Measurements from ENCODE around the gene PPP5C. TPM values are rescaled to one million over a fixed set of nuclear protein-coding genes. Genes with fewer than 3 reads are reported as not detected.
A peak's percentile ranks its signal among the peaks of the same experiment; 100 is the strongest.
"Not testable (repeated sequence)": the region's sequence is repeated elsewhere in the genome, so short reads cannot be mapped to it uniquely, and the experiment has no call there.

PPP5C gene
- total RNA-seq, 1 donor from 2014 or later = 91.3 TPM

DNA sequence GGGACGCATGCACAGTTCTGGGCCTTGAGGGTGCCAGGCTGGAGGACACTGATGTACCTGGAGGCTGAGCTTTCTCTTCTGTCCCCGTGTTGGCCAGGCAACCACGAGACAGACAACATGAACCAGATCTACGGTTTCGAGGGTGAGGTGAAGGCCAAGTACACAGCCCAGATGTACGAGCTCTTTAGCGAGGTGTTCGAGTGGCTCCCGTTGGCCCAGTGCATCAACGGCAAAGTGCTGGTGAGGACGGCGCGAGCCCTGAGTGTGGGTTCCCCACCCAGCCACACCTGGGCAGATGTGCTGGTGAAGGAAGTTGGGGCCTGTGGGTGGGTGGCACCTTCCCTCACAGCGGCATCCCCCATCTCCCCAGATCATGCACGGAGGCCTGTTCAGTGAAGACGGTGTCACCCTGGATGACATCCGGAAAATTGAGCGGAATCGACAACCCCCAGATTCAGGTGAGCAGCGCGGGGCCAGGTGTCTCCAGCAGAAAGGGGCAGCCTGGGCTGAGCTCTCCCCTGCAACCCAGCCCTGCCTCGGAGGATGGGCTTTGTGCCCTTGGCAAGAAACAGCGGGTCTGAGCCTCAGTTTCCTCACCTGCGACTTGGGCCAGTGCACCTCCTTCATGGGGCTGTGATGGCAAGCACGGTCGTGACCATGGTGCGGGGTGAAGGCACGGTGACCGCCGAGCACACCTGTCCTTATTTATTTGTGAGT lies 40.3 kb downstream of the PPP5C start:
- DNase-seq (ENCODE audit: low spot score) = no peak

DNA sequence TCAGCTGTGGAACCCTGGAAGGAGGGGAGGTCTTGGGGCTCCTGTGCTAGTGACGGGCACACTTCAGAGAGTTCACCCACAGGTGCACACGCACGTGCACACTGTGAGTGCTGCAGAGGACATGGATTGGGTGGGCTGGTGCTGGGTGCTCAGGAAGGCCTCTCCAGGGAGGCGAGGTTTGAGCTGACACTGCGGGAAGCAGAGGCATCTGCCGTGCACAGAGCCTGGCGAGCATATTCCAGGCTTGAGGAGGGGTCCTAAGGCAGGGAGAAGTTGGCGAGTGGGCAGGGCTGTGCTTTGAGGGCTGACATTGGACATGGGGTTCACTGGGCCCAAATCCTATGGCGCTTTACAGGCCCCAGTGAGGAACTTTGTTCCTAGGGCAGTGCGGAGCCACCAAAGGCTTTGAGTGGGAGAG lies 40.8 kb downstream of the PPP5C start:
- DNase-seq (ENCODE audit: low spot score) = no peak

DNA sequence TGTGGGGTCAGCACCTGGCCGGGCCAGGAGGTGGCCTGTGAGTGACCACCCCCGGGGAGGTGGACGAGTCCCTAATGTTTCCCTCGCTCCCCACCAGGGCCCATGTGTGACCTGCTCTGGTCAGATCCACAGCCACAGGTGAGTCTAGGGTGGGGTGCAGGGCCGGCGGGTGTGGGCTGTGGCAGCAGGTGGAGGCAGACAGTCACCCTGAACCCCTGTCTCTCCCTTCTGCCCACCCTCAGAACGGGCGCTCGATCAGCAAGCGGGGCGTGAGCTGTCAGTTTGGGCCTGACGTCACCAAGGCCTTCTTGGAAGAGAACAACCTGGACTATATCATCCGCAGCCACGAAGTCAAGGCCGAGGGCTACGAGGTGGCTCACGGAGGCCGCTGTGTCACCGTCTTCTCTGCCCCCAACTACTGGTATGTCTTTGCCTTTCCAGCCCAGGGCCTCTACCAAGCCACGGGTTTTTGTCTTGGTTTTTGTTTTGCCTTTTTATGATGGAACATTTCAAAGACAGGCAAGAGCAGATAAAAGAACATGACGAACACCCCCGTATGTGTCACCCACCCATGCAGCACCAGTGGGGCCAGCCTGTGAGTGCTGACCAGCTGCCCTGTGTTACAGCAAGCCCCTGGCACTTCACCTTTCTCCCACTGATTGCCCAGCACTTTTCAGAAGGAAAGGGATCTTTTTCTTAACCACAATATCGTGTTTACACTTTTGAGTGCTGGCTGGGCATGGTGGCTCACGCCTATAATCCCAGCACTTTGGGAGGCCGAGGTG lies 41.6 kb downstream of the PPP5C start:
- no peak for DNase-seq (ENCODE audit: low spot score)

DNA sequence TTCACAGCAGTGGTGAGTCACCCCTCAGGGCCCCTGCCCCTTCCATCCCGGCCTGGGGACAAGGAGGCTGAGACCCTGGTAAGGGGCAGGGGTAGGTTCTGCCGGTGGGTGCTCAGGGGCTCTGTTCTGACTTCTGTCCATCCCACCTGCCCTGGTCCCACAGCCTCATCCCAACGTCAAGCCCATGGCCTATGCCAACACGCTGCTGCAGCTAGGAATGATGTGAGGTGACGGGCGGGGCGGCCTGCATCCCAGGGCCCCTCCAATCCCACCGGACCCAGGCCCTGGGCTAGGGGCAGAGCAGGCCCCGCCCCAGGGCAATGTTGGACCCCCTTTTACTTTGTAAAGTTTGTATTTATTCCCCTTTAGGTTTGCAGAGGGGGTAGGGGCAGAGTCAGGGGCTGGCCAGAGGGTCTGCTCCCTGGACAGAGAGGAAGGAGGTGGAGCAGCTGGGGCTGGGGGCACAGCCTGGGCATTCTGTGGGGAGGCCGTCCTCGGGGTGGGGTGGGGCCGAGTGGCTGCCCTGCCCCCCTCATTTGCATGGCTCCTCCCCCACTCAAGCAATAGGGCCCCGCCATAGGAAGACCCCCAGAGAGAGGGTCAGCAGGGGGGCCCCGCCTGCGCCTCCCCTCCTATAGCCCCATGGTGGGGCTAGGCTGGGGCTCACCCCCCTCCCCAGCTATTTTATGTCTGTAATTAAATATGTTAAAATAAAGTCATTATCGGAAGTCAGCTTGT lies 43.4 kb downstream of the PPP5C start:
- DNase-seq (ENCODE audit: low spot score) = no peak

DNA sequence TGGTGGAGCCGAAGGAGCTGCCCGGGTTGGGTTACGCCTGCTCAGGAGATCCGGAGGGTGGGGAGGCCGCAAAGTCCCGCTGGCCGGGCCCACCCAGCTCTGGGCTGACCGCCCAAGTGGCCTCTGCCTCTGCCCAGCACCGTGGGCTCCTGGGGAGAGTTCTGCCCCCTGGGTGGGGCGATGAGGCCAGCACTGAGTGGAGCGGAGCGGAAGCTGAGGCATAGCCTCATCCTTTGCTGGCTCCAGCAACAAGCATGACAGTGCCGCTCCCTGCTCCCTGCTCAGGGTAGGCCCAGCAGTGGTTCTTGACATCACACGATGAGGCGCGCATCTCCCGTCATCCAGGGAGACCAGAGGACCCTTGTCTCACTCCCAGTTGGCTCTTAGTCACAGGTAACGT lies 44.0 kb downstream of the PPP5C start:
- no peak for DNase-seq (ENCODE audit: low spot score)

DNA sequence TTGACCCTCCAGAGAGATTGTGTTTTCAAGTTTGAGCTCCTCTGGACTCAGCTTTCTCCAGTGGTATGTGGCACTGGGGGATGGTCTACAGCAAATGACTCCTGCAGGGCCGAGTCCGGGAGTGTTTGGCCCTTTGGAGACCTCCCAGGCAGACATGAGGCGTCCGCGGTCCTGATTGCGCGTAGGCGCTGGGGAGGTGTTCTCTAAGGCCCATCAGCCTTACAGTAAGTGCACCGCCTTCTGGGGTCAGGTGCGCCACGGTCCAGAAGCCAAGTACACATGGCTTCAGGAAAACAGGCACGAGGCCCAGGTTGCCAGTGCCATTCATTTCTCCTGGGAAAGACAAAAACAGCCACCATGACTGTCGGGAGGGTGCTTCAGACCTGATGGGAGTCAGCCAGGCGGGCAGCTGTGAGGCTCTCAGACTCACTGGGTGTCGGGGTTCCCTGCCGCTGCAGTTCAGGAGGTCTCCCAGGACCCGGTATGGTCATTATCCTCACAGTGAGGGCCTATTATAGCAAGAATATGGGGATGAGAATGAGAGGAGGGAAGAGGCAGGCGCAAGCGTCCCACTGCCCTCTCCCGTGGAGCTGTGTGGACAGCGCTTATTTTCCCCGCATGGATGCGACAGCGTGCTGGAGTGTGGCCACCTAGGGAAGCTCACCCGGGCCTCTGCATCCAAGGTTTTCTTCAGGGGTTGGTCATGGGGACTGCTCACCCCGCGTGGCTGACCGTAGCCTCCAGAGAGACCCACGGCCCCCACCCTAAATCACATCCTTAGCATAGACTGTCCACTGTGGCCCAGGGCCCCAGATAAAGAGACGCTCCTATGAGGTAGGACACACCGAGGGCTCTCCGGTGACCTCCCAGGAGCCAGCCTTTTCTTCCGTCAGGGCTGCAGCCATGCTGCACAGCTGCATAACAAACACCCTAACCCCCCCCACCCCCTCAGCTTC lies 44.7 kb downstream of the PPP5C start:
- no peak for DNase-seq (ENCODE audit: low spot score)

DNA sequence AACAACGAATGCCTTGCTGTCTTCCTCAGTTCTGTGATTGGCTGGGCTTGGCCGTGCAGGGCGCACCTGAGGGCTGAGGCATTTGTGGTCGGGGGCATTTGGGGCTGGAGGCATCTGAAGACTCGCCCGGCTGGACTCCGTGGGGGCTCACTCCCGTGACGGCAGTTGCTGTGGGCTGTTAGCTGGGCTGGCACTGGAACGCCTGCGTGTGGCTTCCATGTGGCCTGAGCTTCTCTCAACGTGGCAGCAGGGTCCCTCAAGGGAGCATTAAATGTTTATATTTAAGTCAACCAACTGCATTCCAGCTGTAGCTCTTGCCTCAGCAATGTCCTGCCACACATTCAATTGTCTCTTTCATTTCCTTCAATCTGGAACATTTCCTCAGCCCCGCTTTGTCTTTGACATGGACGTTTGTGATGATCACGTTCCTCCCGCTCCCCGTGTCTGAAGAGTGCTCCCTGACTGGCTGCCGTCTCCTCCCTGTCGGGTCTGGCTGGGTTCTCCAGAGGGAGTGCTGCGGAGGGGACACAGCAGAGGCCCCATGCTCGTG lies 45.4 kb downstream of the PPP5C start:
- no peak for DNase-seq (ENCODE audit: low spot score)

DNA sequence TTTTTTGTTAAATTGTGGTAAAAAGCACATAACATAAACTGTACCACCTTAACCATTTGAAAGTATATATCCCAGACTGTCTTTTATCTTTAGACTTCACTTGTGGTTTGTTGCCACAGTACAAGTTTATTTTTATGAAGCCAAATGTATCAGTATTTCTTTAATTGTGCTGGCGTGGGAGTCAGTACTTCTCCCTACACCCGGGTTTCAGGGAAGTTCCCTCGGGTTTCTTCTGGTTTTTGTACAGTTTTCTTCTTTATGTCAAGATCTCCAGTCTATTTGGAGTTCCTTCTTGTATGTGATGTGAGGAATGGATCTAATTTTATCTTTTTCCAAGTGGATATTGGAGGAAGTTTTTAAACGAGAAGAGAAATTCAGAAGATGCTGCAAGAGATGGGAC lies 46.0 kb downstream of the PPP5C start:
- DNase-seq (ENCODE audit: low spot score) = no peak

DNA sequence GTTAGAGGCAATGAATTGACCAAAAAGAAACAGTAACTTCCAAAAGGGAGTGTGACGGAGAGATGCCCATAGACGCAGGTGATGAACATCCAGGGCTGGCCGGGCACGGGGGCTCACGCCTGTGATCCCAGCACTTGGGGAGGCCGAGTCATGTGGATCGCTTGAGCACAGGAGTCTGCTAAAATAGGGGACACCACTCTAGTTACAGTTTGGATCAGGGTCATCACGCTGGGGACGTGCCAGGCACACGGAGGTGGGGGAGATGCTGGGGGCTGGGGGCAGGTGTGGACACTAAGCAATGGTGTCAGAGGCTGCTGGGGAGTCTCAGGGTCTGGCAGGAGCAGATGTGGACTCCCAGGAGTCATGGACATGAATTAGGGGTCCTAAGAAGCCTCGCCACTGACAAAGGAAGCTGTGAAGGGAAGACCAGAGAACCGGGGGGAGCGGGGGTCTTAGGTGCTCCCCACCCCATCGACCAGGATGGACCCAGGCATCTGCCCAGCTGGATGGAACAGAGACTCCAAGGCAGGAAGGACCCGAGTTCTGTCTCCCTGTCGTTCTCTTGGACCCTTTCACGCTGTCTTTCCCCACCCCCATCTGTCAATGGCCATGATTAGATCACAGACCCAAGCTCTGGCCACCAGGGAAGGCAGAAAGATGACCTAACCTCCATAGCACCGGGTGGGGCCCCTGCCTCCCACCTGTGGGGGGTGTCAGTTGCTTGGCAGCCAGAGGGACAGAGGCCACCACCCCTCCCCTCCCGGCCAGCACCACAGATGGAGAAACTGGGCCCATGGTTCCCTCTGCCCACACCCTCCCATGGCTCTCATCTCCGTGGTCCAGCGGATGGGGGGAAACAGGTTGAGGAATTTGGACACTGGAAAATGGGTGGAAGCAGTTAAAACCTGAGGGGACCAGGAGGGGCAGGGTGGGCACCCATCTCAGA lies 46.8 kb downstream of the PPP5C start:
- DNase-seq (ENCODE audit: low spot score) = no peak

DNA sequence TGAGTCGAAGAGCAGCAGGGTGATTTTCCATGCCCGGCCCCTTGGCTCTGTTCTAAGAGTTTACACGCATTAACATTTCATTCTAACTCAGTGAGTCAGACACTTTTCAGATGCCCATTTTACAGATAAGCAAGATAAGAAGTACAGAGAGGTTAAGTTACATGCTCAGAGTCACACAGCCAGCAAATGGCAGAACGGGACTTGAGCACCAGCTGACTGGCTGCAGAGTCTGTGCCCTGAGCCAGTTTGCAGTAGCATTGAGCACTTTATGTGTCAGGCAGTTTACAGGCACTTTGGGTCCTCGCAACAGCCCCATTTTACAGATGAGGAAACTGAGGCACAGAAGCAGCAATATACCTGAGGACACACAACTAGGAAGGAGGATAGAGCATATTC lies 47.5 kb downstream of the PPP5C start:
- DNase-seq (ENCODE audit: low spot score) = no peak

DNA sequence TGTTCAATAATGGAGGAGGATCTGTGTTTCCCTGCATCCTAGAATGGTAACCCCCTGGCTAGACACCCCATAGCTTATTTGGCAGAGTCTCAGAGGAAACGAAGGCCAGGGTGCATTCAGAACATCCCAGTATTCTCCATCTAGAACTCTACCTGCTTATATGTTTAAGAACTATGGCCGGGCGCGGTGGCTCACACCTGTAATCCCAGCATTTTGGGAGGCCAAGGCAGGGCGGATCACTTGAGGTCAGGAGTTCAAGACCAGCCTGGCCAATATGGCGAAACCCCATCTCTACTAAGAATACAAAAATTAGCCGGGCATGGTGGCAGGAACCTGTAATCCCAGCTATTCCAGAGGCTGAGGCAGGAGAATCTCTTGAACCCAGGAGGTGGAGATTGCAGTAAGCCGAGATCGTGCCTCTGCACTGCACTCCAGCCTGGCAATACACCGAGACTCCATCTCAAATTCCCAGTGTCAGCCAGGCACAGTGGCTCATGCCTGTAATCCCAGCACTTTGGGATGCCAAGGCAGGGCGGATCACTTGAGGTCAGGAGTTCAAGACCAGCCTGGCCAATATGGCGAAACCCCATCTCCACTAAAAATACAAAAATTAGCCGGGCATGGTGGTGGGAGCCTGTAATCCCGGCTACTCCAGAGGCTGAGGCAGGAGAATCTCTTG lies 51.1 kb downstream of the PPP5C start:
- not testable (repeated sequence) for DNase-seq (ENCODE audit: low spot score)

DNA sequence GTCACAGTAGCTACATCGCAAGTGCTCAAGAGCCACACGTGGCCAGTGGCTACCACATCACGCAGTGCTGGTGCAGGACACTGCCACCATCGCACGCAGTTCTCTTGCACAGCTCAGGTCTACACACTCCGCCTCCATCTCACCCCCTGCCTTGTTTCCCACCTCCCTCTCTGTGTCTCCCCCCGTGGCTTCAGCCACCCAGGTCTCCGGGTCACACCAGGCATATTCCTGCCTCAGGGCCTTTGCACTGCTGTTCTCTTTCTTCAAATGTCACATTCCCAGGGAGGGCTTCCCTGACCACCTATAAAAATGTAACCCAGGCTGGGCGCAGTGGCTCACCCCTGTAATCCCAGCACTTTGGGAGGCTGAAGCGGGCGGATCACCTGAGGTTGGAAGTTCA lies 55.8 kb downstream of the PPP5C start:
- no peak for DNase-seq (ENCODE audit: low spot score)

DNA sequence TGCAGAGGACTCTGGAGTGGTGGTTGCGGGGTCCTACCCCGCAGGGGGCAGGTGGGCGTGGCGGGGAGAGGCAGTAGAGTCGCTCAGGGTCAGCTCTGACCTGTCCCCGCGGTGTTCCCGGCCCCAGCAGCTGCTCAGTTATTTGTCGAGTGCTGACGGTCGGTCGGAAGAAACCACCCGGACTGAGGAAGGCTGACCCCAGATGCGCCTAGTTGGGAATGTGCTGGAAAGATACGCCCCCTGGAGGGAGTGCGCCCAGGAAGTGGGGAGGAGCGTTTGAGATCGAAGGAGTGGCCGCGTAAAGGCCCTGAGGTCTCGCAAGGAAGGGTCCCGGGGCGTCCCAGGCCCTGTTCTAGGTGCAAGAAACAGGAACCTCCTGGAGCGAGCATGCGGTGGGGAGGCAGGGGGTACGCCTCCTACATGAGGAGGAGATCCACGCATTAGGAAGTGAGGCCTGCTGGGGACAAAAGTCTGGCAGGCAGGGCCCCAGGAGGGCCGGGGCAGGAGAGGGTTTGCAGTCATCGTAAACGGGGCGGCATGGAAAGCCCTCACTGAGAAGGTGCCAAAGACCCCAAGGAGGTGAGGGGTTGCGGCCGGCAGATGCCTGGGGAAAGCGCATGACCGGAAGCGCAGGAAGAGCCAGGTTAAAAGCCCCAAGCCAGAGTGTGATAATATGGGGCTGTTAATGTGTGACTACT lies 57.3 kb downstream of the PPP5C start:
- DNase-seq (ENCODE audit: low spot score) = no peak

DNA sequence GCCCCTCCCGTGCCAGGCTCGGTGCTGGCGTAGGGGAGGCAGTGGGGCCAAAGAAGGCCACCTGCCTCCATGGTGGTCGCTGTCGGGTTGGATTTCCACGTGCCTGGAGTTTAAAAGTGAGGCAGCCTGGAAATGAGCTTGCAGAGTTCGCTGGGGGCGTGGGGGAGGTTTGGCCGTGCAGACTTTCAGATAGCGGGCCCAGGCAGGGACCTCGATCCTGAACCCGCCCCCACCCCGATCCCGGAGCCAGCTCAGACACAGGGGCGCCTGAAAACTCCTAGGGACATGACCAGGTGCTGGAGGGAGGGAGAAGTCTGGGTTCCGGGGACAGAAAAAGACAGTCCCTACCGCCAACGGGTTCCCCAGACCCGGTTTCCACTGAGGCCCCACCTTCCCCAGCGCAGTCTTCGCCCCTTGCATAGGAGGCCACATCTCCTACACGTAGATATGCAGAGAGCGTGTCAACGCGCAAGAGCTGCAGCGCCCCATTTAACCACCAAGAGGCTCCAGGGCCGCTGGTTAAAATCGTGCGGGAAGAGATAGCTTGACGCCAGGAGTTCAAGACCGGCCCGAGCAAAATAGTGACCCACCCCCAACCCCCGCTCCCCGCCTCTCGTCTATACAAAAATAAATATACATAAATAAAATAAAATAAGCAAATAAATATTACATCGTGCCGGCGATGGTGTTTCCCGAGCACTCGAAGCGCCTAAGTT lies 58.0 kb downstream of the PPP5C start:
- DNase-seq (ENCODE audit: low spot score) = no peak

DNA sequence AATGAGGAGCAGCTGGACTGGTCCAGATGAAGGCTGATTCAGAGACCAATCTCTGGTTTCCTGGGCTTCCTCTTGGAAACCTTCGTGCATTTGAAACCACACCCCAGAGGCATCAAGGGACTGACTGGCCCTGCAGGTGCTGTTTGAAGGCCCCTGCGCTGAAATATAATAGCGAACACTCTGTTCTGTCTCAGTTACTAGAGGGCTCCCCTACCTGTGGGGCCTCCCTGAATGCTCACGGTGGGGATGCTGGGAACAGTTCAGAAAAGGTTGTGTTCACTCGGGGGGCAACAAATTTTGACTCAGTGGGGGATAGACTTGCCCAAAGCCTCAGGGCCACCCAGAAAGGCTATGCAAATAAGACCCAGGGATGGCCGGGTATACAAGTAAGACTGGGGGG lies 60.1 kb downstream of the PPP5C start:
- DNase-seq (ENCODE audit: low spot score) = no peak

DNA sequence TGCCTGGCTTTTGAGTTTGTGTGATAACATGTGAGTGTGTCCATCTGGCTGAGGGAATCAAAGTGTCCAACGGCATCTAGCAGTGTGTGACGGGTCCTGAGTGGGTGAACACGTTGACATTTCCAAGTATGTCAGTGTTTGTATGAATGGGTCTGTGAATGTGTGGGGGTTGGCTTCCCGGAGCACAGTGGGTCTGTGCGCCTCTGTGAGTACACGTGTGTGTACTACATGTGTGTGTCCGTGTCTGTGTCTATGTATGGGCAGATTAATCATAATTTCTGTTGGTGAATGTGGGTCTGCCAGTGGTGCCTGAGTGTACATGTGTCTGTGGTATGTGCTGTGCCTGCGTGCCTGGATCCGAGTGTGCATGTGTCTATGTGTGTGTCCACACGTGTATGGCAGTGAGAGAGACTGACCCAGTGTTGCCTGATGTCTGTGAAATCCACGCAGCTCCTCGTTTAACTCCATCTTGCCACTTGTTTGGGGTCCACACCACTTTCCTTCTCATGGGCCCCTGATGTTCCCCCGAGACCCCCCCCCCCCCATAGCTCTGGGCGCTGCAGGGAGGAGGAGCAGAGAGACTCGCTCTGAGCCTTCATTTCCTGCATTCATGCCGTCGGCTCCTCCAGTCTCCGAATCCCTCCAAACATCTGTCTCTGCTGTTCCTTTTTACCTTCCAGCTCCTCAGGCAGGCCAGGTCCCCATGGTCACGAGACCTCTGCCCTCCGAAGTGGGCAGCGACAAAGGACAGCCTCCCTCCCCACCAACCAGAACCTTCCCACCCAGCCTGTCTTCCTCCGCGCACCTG lies 61.2 kb downstream of the PPP5C start:
- no peak for DNase-seq (ENCODE audit: low spot score)

DNA sequence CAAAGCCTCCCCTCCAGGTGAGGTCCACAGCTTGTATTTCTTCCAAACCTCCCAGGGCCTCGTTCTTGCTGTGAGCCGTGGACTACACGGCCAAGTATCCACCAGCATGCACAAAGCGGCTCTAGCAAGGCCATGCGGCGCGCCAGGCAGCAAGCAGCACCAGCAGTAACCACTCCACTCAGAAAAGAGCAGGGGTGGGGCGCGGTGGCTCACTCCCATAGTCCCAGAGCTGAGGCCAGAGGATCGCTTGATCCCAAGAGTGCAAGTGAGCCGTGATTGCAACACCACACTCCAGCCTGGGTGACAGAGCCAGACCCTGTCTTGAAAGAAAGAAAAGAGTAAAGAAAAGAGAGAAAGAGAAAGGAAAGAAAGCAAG lies 61.8 kb downstream of the PPP5C start:
- peak; percentile 74 for DNase-seq (ENCODE audit: low spot score)
